Upper lobe of left lung (tissue), 6 donors: ENCODE results near the gene LRRC74A. TPM values are rescaled to one million over a fixed set of nuclear protein-coding genes. Genes with fewer than 3 reads are reported as not detected.
A peak's percentile ranks its signal among the peaks of the same experiment; 100 is the strongest.

Experiments used
- ATAC-seq, 2 donors: fragments of 200-7000 bp; cut with Tn5 transposase; one replicate each; pipeline ENCODE4 v1.9.1; 2022; ENCODE audit warnings: mild to moderate bottlenecking in 2 of 2, moderate library complexity in 2 of 2; ENCODE audit not compliant: low FRiP score in 2 of 2
- DNase-seq, 2 donors: peaks; one replicate each; pipeline ENCODE4 v3.0.0-alpha.2; 2019 to 2020
- H3K27ac ChIP-seq, 4 donors: fragments of 200-600 bp; sonication (generic); one replicate each; pipeline ENCODE4 v1.5.1; 2016 to 2019
- H3K27me3 ChIP-seq, 4 donors: fragments of 200-600 bp; sonication (generic); one replicate each; pipeline ENCODE4 v1.5.1; 2017 to 2019
- H3K36me3 ChIP-seq, 4 donors: fragments of 200-600 bp; sonication (generic); one replicate each; pipeline ENCODE4 v1.5.1; 2016 to 2019
- H3K4me1 ChIP-seq, 4 donors: fragments of 200-600 bp; sonication (generic); one replicate each; pipeline ENCODE4 v1.5.1; 2018 to 2019
- H3K4me3 ChIP-seq, 4 donors: fragments of 200-600 bp; sonication (generic); one replicate each; pipeline ENCODE4 v1.5.1; 2017 to 2019; ENCODE audit warnings: mild to moderate bottlenecking in 2 of 4, moderate library complexity in 1 of 4
- H3K9me3 ChIP-seq, 4 donors: fragments of 200-600 bp; sonication (generic); one replicate each; pipeline ENCODE4 v1.5.1; 2018 to 2019
- EP300 ChIP-seq, 4 donors: sonication (generic); formaldehyde crosslinking; IDR thresholded peaks; one replicate each; pipeline ENCODE4 v1.5.1; 2017; ENCODE audit warnings: antibody characterized with exemption in 4 of 4, control low read depth in 2 of 4
- POLR2A ChIP-seq, 4 donors: fragments of 450-650 bp; IDR thresholded peaks; one replicate each; pipeline ENCODE4 v1.5.1; 2016 to 2017; ENCODE audit warnings: antibody characterized with exemption in 4 of 4, mild to moderate bottlenecking in 2 of 4
- POLR2AphosphoS5 ChIP-seq, 2 donors: sonication (generic); formaldehyde crosslinking; IDR thresholded peaks; one replicate each; pipeline ENCODE4 v1.5.1; 2017; ENCODE audit warnings: antibody characterized with exemption in 2 of 2
- WGBS, 2 donors: methylation state at CpG; one replicate each; pipeline ENCODE4 v1.1.5; 2017 to 2018; 5-methylcytosine and 5-hydroxymethylcytosine counted together
- total RNA-seq, 6 donors: library from RNA; depleted of rRNA in 4 of 6; stranded (reverse); fragments of >200 nt in 4 of 6; gene quantifications; one replicate each; pipeline versions ENCODE4 v1.1.0 to v1.2.1, GENCODE V29; 2016 to 2021
- TF ChIP-seq, protein P1 (sequence below), 6 experiments: fragments of 450-650 bp in 4 of 6; fragments of 200-600 bp in 2 of 6; sonication (generic) in 2 of 6; IDR thresholded peaks; one replicate each; pipeline ENCODE4 v1.5.1; 2016 to 2019; ENCODE audit warnings: antibody characterized with exemption in 6 of 6
- donor health status: DM: no; HTN: no; CAD: no; lungs with moderate emphysema.
- donor health status: DM: no; HTN: yes; CAD: no; lungs with severe emphysema.

The LRRC74A gene
- total RNA-seq, 6 donors from 2014 or later: not detected

DNA sequence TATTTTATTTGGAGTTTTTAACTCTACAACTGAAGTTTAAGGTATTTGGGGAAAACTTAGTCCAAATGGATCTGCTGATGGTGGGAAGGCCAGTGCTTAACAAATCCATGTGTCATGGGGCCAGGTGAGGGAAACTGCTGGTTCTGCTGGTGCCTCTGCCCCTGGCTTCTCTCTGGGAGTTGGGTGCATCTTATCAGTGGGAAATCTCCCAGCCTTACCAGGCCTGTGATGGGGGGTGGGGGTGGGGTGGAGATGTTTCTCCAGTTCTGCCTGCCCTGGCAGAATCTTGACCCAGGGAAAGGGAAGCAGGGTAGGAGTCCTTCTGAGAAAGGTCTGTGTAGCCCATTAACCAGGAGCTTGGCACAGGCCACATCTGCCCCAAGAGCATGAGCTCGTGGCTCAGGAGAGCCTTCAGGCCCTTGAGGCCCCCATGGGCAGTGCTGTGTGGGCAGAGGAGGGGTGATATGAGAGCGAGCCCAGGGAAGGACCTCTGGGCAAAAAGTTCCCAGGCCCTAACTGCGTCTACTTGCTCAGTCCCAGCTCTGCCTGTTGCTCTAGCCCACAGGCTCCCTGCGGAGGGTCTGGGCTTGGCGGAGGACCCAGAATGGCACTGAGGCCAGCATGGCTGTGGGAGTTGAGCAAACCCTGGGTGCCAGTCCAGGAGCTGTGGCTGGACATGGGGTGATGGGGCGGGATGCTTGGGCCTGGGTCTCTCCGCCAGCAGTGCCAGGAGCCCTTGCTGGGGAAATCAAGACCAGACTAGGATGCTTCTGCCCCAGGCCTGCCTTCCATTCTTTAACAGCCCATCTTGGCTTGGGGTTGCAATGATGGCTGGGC is 46.8 kb upstream of the LRRC74A start:
- WGBS, 2 donors: 88 to 92% methylated on average over 5 to 7 of the region's 7 CpGs
- Histone ChIP-seq H3K9me3 (no peaks in the 10 kb centered on the region), H3K27ac (peak overlapping the region in 2 of 4 donors; percentile 17 to 24), H3K4me1 (peaks cover 16 to 42% (median 29%) of the 10 kb centered on the region in 4 donors), H3K36me3 (peaks cover 0 to 30% (median 10%) of the 10 kb centered on the region in 4 donors), H3K4me3 (no peak overlapping the region), H3K27me3 (no peaks in the 10 kb centered on the region)
- TF ChIP-seq, protein P1, sequence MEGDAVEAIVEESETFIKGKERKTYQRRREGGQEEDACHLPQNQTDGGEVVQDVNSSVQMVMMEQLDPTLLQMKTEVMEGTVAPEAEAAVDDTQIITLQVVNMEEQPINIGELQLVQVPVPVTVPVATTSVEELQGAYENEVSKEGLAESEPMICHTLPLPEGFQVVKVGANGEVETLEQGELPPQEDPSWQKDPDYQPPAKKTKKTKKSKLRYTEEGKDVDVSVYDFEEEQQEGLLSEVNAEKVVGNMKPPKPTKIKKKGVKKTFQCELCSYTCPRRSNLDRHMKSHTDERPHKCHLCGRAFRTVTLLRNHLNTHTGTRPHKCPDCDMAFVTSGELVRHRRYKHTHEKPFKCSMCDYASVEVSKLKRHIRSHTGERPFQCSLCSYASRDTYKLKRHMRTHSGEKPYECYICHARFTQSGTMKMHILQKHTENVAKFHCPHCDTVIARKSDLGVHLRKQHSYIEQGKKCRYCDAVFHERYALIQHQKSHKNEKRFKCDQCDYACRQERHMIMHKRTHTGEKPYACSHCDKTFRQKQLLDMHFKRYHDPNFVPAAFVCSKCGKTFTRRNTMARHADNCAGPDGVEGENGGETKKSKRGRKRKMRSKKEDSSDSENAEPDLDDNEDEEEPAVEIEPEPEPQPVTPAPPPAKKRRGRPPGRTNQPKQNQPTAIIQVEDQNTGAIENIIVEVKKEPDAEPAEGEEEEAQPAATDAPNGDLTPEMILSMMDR (IDR thresholded peaks at IDR 0.05): no peak
- no peak for TF ChIP-seq POLR2AphosphoS5 (IDR thresholded peaks at IDR 0.05)
- ATAC-seq (no peak), DNase-seq (no peak)

DNA sequence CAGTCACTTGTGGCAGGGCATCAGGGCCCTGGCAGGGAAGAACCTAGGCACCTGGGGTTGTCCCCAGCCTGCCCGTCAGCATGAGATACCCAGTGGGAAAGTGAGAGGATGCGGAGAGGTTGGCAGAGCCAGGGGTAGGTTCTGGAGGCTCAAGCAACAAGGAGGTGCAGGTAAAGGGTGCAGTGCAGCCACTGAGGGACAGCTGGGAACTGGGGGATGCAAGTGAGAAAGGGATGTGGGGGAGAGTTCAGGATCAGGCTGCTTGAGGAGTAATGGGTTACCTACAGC is 46.2 kb upstream of the LRRC74A start:
- H3K27me3 ChIP-seq: no peaks in the 10 kb centered on the region
- no peak for ATAC-seq
- peaks cover 16 to 46% (median 30%) of the 10 kb centered on the region in 4 donors for H3K4me1 ChIP-seq

DNA sequence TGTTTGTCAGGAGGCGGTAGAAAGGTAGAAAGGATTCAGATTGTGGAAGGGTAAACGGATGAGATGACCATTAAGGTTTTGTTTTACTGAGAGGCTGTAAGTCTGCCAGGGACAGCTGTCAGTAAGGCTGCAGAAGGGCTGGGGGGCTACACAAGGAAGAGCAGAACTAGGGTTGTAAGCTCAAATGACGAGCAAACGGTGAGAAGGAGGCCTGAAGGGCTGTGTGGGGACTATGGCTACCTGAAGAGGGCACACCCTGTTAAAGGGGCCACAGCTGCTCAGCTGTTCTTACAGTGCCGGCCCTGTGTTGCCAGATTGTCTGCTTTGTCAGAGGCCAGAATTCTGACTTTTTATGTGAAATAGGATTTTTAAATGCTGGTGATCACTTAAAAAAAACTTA is 45.8 kb upstream of the LRRC74A start:
- H3K27ac ChIP-seq: peak overlapping the region in 2 of 4 donors; percentile 24 to 68
- no peaks in the 10 kb centered on the region for H3K27me3 ChIP-seq
- no peaks in the 10 kb centered on the region for H3K9me3 ChIP-seq
- H3K4me3 ChIP-seq: no peak overlapping the region
- WGBS, 2 donors: 62 to 75% methylated on average over 5 of the region's 5 CpGs
- H3K36me3 ChIP-seq: peaks cover 0 to 34% (median 10%) of the 10 kb centered on the region in 4 donors
- H3K4me1 ChIP-seq: peaks cover 16 to 46% (median 32%) of the 10 kb centered on the region in 4 donors
- TF ChIP-seq, protein P1 (IDR thresholded peaks at IDR 0.05): no peak
- no peak for TF ChIP-seq POLR2A (IDR thresholded peaks at IDR 0.05)
- TF ChIP-seq EP300 (IDR thresholded peaks at IDR 0.05): no peak
- TF ChIP-seq POLR2AphosphoS5 (IDR thresholded peaks at IDR 0.05): no peak
- no peak for DNase-seq
- ATAC-seq: no peak

More for the DNA sequence above, 46.2 kb upstream of the LRRC74A start:
- Histone ChIP-seq H3K27ac (peak overlapping the region in 2 of 4 donors; percentile 17 to 24), H3K9me3 (no peaks in the 10 kb centered on the region), H3K4me3 (no peak overlapping the region), H3K36me3 (peaks cover 0 to 30% (median 10%) of the 10 kb centered on the region in 4 donors)
- 93% methylated on average over 2 of the region's 2 CpGs for WGBS, 2 donors
- TF ChIP-seq, protein P1 (IDR thresholded peaks at IDR 0.05): no peak
- TF ChIP-seq POLR2AphosphoS5 (IDR thresholded peaks at IDR 0.05) (no peak), POLR2A (IDR thresholded peaks at IDR 0.05) (no peak), EP300 (IDR thresholded peaks at IDR 0.05) (no peak)
- no peak for DNase-seq

DNA sequence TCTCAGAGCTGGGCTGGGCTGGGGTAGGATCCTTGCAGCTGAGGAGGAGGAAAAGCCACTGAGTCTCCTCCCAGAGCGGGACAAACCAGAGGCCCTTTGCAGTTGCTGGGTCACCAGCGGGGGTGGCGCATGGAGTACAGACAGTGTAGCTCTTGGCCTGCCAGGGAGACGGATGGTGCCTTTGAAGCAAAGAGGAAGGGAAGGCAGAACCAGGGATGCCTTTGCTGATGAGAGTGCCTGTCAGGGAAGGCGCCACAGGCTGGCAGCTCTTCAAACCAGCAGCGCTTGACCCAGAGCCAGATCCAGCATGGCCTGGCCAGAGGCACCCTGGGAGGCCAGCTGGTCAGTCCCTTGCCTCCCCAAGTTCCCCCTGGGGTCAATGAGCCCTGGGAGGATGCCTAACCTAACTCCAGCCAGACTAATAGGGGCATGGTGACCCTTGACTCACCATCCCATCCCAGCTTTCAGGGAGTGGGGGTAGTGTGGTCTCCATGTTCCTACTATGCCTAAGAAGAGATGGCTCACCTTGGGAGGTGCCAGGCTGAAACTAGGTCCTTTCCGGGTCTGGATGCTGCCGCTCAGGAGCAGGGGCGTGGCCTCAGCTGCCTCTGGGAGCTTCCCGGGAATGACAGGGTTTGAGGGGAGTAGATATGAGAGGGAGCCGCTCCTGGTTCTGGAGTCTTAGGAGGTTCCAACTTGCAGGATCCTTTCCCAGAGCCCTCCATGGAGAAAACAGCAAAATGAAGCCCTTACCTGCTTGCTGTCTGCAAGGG is 45.1 kb upstream of the LRRC74A start:
- TF ChIP-seq POLR2A (IDR thresholded peaks at IDR 0.05): no peak
- TF ChIP-seq EP300 (IDR thresholded peaks at IDR 0.05): no peak
- TF ChIP-seq, protein P1 (IDR thresholded peaks at IDR 0.05): no peak
- no peak for TF ChIP-seq POLR2AphosphoS5 (IDR thresholded peaks at IDR 0.05)
- H3K27ac ChIP-seq: peak overlapping the region in 3 of 4 donors; percentile 24 to 68 (median 37)
- ATAC-seq (no peak), DNase-seq (no peak)
- no peaks in the 10 kb centered on the region for H3K9me3 ChIP-seq
- H3K4me1 ChIP-seq: peaks cover 16 to 46% (median 33%) of the 10 kb centered on the region in 4 donors
- no peaks in the 10 kb centered on the region for H3K27me3 ChIP-seq
- H3K36me3 ChIP-seq: peaks cover 0 to 35% (median 11%) of the 10 kb centered on the region in 4 donors
- H3K4me3 ChIP-seq: no peak overlapping the region
- WGBS, 2 donors: 75 to 81% methylated on average over 11 of the region's 11 CpGs
